GM10266 (cell line): Measurements from ENCODE around the gene ORM2.

Experiments
- DNase-seq: peaks from one replicate; pipeline ENCODE4 v3.0.0; 2012; ENCODE audit errors: extremely low spot score
- CTCF ChIP-seq: IDR thresholded peaks from 2 replicates; pipeline ENCODE4 v1.5.1; 2012; ENCODE audit warnings: mild to moderate bottlenecking, low read depth; ENCODE audit not compliant: control insufficient read depth, insufficient read depth; ENCODE audit errors: missing control alignments

ORM2 gene

GRCh38 chr9:114335745-114336144, 6.1 kb downstream of the ORM2 start:
- DNase-seq, result no peak
- no peak for TF ChIP-seq CTCF

GRCh38 chr9:114336157-114336556, 6.5 kb downstream of the ORM2 start:
- no peak for DNase-seq
- TF ChIP-seq CTCF, result no peak

- DNase-seq, result no peak
- TF ChIP-seq CTCF, result no peak
These were observed 7.2 kb downstream of the ORM2 start for GRCh38 chr9:114336699-114337395.

GRCh38 chr9:114338187-114338586, 8.5 kb downstream of the ORM2 start:
- DNase-seq, result no peak
- no peak for TF ChIP-seq CTCF

- DNase-seq, result peak; percentile 88
- TF ChIP-seq CTCF, result peak; percentile 89
These were observed 9.7 kb downstream of the ORM2 start for GRCh38 chr9:114339130-114339908.

GRCh38 chr9:114341152-114341830, 11.6 kb downstream of the ORM2 start:
- no peak for DNase-seq
- no peak for TF ChIP-seq CTCF
